Measurements from ENCODE around the gene PANX1. TPM values are rescaled to one million over a fixed set of nuclear protein-coding genes. Genes with fewer than 3 reads are reported as not detected.

Gene PANX1
- total RNA-seq, 1 donor: 48.1 TPM

DNA sequence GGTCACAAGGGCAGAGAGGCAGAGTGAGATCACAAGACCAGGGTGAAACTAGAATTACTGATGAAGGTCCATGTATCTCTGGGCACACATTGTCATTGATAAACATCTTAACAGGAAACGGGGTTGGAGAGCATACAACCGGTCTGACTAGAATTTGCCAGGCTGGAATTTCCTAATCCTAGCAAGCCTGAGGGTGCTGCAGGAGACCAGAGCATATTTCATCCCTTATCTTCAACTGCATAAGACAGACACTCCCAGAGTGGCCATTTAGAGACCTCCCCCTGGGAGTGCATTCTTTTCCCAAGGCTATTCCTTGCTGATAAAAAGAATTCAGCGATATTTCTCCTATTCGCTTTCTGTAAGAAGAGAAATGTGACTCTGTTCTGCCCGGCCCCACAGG, 91.1 kb downstream of the PANX1 start:
- no peak for DNase-seq (ENCODE audit: insufficient read length, low spot score, missing footprints)
- H3K9me3 ChIP-seq (ENCODE audit: low read depth, low read length): peaks cover 5% of the 10 kb centered on the region
- no peaks in the 10 kb centered on the region for H3K36me3 ChIP-seq (ENCODE audit: insufficient read depth, low read length)
- H3K4me1 ChIP-seq (ENCODE audit: insufficient read depth, low read length): no peaks in the 10 kb centered on the region
- no peak overlapping the region for H3K4me3 ChIP-seq (ENCODE audit: insufficient read depth, low read length)
- TF ChIP-seq, protein P1, sequence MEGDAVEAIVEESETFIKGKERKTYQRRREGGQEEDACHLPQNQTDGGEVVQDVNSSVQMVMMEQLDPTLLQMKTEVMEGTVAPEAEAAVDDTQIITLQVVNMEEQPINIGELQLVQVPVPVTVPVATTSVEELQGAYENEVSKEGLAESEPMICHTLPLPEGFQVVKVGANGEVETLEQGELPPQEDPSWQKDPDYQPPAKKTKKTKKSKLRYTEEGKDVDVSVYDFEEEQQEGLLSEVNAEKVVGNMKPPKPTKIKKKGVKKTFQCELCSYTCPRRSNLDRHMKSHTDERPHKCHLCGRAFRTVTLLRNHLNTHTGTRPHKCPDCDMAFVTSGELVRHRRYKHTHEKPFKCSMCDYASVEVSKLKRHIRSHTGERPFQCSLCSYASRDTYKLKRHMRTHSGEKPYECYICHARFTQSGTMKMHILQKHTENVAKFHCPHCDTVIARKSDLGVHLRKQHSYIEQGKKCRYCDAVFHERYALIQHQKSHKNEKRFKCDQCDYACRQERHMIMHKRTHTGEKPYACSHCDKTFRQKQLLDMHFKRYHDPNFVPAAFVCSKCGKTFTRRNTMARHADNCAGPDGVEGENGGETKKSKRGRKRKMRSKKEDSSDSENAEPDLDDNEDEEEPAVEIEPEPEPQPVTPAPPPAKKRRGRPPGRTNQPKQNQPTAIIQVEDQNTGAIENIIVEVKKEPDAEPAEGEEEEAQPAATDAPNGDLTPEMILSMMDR (IDR thresholded peaks at IDR 0.05; ENCODE audit: extremely low read depth, low read depth, low read length): no peak
- H3K4me2 ChIP-seq (ENCODE audit: insufficient read depth, low read length): no peak overlapping the region
- no peak overlapping the region for H2AFZ ChIP-seq (ENCODE audit: low read length)
- no peaks in the 10 kb centered on the region for H4K20me1 ChIP-seq (ENCODE audit: insufficient read depth, low read length)
- H3K27me3 ChIP-seq (ENCODE audit: insufficient read depth, low read length): no peaks in the 10 kb centered on the region
- H3K79me2 ChIP-seq (ENCODE audit: insufficient read depth, low read length): no peaks in the 10 kb centered on the region
- H3K27ac ChIP-seq (ENCODE audit: low read depth, low read length): no peak overlapping the region

DNA sequence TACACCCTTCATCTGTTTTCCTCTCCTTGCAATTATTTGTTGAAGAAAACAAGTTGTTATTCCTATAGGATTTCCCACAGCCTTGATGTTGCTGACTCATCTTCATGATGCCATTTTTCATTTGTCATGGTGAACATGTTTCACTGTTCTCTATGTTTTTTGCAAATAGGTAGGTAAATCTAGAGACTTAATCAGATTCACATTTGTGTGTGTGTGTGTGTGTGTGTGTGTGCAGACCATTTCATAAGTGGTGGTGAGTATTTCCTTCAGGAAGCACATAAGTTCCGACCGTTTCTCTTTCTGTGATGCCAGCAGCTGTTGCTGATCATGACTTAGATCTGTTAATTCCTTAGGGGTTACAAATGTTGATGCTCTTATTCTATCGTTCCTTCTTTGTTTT, 95.4 kb downstream of the PANX1 start:
- H4K20me1 ChIP-seq (ENCODE audit: insufficient read depth, low read length): no peaks in the 10 kb centered on the region
- no peaks in the 10 kb centered on the region for H3K4me1 ChIP-seq (ENCODE audit: insufficient read depth, low read length)
- no peak overlapping the region for H3K27ac ChIP-seq (ENCODE audit: low read depth, low read length)
- peaks cover 2% of the 10 kb centered on the region for H3K9me3 ChIP-seq (ENCODE audit: low read depth, low read length)
- no peak overlapping the region for H3K4me2 ChIP-seq (ENCODE audit: insufficient read depth, low read length)
- no peaks in the 10 kb centered on the region for H3K36me3 ChIP-seq (ENCODE audit: insufficient read depth, low read length)
- no peak overlapping the region for H2AFZ ChIP-seq (ENCODE audit: low read length)
- no peaks in the 10 kb centered on the region for H3K79me2 ChIP-seq (ENCODE audit: insufficient read depth, low read length)
- H3K4me3 ChIP-seq (ENCODE audit: insufficient read depth, low read length): no peak overlapping the region
- no peak for DNase-seq (ENCODE audit: insufficient read length, low spot score, missing footprints)
- H3K27me3 ChIP-seq (ENCODE audit: insufficient read depth, low read length): no peaks in the 10 kb centered on the region
- TF ChIP-seq, protein P1 (IDR thresholded peaks at IDR 0.05; ENCODE audit: extremely low read depth, low read depth, low read length): no peak

Other genes with a start within 250 kb of the PANX1 start
- gene HEPHL1, start 107.5 kb upstream of the PANX1 start, total RNA-seq: not detected in 2 replicates
- gene IZUMO1R, start 175.7 kb downstream of the PANX1 start, total RNA-seq: not detected in 2 replicates

Data from osteoblast (primary cell).